GM19395 (cell line): ENCODE results near the gene REEP6.
"Not testable (repeated sequence)": the region's sequence is repeated elsewhere in the genome, so short reads cannot be mapped to it uniquely, and the experiment has no call there.

ENCODE experiments used
- ATAC-seq: cut with Tn5 transposase; IDR thresholded peaks from one replicate; pipeline ENCODE4 v1.9.1; 2021; ENCODE audit warnings: mild to moderate bottlenecking, moderate library complexity; ENCODE audit not compliant: unreplicated experiment

Gene REEP6

GRCh38 chr19:1488282-1488601 lies 2.7 kb upstream of the REEP6 start:
- ATAC-seq, result no peak

GRCh38 chr19:1489463-1490310 lies 1.3 kb upstream of the REEP6 start:
- no peak for ATAC-seq

GRCh38 chr19:1490311-1491113 lies 469 bp upstream of the REEP6 start, which contains the start of gene PCSK4:
Gene PCSK4 (minus strand): TSS chr19:1490350. CDS start chr19:1490346, 4 bp downstream.
- ATAC-seq, result peak; percentile 75

GRCh38 chr19:1491849-1492170 lies 829 bp downstream of the REEP6 start:
- ATAC-seq, result no peak

GRCh38 chr19:1492474-1493006 lies 1.6 kb downstream of the REEP6 start:
- no peak for ATAC-seq

- no peak for ATAC-seq
Observed at GRCh38 chr19:1494115-1494815, 3.3 kb downstream of the REEP6 start.

- ATAC-seq, result no peak
Observed at GRCh38 chr19:1495051-1495798, 4.2 kb downstream of the REEP6 start.

GRCh38 chr19:1495799-1496713 lies 5.1 kb downstream of the REEP6 start:
- ATAC-seq, result no peak

- ATAC-seq, result no peak
Observed at GRCh38 chr19:1496714-1497577, 6.0 kb downstream of the REEP6 start.

GRCh38 chr19:1497578-1498235 lies 6.7 kb downstream of the REEP6 start:
- no peak for ATAC-seq

GRCh38 chr19:1499231-1499630 lies 8.2 kb downstream of the REEP6 start:
- not testable (repeated sequence) for ATAC-seq

- no peak for ATAC-seq
Observed at GRCh38 chr19:1501200-1501595, 10.2 kb downstream of the REEP6 start.

- ATAC-seq, result no peak
Observed at GRCh38 chr19:1502433-1503088, 11.6 kb downstream of the REEP6 start.

GRCh38 chr19:1503089-1503924 lies 12.3 kb downstream of the REEP6 start:
- no peak for ATAC-seq

- ATAC-seq, result no peak
Observed at GRCh38 chr19:1503925-1504773, 13.2 kb downstream of the REEP6 start.

- ATAC-seq, result no peak
Observed at GRCh38 chr19:1505012-1505411, 14.0 kb downstream of the REEP6 start.
